NCI-H1105 treated with DMSO at 0.1 percent for 48 hours (cell line): ENCODE data around the gene PCDH9.

Experiments used
- DNase-seq: peaks from one replicate; lab custom pipeline; 2025; lab: John Stamatoyannopoulos, UW

Gene PCDH9

DNA sequence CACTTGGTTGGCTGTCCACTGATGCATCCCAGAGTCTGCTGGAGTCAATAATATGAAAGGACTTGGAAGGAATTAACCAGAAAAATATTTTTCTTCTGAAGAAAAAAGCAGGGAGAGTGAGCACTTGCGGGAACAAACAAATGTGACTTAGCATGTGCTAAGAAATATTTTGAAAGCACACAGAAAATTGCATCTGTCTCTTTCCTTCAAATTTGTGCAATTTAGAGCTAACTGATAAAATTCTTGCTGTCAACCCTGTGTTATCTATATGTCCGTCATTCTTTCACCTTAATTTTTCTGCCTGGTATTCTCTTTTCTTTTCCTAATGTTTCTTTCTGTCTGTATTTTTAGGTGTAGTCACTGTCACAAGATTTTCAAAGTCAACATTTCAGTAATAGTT lies 852.6 kb downstream of the PCDH9 start:
- no peak for DNase-seq

DNA sequence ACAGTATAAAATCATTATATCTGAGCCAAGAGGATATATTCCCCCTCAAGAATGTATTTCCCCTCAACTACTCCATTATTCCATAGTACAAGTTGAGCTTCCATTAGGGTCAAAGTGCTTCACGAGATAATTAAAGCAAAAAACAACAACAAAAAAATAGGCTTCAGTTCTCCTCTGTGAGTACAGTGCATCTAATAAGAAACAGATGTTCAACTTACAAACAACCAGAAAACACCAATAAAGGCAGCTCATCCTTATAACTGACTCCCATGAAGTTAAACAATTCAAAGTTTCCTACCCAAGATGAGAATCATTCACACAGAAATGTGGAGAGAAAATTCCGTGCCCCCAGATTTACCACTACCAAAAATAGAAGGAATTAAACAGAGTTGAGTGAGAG lies 854.4 kb downstream of the PCDH9 start:
- DNase-seq, result no peak

DNA sequence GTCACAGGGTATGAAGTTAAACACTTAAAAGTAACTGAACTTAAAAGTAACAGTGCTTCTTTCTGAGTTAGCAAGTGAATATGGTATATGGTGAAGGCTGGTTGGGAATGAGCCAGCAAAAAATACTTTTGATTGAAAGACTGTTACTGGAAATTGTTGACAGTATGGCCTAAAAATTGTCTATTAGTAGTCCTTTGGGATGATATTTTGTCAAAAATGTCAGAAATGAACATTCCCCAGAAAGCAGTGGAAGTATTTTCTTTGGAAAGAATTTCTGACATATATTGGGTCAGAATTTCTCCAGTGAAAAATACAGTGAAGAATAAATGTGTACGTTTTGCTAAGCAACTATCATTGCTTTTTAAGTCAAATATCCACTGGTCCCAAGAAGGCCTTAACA lies 860.5 kb downstream of the PCDH9 start:
- no peak for DNase-seq

DNA sequence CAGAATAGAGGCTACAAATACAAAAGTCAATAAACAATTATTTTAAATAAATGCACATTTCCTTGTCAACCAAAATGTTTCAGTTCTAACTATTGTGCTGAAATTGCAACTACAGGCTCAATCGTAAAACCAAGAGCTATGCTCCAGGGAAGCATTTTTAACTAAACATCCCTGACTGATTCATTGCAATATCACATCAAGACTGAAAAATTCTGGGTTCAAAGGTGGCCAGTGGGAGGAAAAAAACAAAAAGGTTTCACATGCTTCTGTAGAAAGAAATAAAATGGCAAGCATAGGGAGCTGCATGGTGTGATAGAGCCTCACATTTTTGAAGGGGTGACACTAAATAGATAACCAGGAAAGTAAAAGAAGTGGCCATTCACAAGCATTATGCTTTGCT lies 862.8 kb downstream of the PCDH9 start:
- DNase-seq, result peak; percentile 29

DNA sequence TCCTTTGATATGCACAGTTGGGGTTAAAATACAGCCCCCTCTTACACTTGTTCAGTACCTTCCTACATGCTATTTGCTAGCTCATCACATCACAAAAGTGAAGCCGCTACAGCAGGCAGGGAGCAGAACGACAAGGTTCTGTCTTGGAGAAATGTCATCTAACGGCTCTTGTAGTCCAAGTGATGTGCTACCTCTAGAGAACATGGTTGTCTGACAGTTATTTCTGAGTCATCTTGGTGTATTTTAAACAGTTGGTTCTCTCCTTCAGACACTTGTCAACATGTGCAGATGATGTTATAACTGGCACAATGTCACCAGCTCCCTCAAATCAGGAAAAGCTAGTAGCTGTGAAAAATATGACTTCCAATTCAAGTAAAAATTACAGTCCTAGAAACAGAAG lies 865.0 kb downstream of the PCDH9 start:
- DNase-seq, result no peak

DNA sequence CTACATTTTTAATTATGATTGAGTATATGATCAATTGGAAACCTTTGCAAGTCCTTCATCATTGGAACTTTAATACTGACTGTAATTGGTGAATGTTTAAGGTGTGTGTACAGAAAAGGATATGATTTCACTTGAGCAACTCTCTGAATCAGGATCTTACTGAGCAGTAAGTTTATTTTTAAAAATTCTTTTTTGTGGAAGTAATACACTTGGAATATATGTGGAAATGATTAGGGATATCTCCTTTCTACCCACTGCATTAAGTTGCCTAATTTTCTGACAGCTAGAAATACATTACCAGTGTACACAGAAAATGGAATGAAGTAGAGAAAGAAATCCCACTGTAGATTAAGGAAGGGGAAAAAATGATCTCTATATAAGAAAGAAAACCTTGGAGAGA lies 865.8 kb downstream of the PCDH9 start:
- DNase-seq, result no peak

DNA sequence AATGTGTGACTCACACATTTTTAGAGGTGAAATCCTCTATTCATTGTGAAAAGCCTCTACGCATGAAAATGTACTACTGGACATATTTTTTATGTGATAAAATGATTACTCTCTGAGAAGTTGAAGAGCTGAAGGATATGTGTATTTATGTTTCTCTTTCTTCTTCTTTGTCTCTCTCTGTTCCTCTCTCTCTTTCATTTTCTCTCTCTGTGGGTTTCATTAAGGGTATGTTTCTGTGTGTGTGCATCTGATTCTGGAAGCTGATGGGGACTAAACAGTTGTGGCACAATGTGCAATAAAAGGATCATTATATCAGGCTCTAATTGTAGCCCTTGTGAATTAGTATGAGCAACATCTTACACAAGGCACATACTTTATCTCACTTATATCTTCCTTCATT lies 867.7 kb downstream of the PCDH9 start:
- no peak for DNase-seq

DNA sequence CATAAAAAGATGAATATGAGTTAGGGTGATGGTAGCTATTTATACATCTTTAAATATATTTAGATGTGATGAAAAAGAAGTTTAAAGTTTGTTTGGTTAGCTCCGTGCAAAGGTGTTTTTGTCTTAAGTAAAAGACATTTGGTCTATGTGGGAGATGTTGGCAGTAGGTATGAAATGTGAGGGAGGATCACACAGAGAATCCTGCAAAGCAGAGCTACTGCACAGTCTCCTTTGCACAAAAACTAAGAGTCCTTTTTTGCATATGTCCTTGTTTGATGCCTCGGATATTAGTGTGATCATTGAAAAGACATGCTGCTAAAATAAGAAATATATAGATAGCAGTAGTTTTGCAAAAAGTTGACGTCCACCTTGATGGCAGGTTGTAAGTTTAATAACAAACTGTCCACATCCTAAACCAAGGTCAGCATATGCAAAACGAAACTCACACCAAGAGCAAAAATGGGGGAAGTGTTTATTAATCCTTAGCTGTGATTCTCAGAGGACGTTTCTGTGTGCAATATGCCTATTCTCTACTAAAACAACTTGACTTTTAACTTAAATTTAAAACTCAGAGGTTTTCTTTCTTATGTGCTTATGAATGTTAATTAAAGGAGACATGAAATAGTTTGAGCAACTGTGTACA lies 870.1 kb downstream of the PCDH9 start:
- no peak for DNase-seq

DNA sequence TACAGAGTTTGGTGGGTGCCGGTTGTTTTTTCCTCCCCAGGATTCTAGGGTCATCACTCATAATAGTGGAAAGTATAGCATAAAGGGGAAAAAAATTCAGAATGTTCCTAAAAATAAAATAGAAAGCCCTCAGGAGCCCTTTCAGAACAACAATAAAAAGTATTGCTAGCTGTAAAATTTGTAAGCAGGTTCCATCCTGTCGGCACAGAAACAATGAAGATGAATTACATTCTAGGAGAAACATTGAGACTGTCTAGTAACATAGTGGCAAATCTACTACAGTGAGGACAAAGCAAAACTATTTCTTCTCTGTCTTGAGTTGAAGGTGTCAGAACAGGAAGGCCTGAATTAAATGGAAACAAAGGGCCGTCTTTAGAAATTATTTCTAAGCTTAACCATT lies 870.7 kb downstream of the PCDH9 start:
- DNase-seq, result no peak

DNA sequence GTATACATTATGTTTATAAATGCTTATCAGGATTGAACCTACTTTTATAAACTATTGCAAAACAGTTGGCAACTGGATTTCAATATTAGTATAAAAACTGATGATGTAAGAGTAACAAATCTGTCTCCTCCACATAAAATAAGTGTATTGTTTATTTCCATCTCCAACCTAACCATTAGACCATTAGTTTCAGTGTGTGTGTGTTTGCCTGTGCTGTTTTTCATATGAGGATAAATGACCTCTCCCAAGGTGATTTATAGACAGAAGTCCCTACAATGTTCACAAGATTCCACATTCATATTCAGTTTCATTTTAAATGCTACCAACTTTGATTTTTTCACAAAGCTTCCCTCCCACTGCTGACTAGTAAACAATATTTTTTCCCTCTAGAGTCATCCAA lies 871.6 kb downstream of the PCDH9 start:
- DNase-seq, result no peak

DNA sequence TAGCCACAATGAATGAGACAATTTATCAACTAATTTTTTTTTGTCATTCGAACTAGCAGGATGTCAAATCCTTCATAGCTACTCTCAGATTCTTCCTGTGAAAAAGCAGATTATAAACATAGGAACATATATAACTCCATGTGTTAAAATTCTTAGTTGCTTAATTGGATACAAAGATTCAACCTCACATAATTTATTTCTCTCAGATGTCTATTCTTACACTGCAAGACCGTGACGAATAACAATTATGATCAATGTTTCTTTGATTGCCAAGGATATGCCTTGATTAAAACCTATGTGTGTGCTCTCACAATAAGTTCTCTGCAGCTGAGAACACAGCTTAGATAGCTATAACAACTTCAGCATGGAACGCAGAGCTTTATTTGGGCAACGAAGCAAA lies 872.7 kb downstream of the PCDH9 start:
- DNase-seq, result no peak

DNA sequence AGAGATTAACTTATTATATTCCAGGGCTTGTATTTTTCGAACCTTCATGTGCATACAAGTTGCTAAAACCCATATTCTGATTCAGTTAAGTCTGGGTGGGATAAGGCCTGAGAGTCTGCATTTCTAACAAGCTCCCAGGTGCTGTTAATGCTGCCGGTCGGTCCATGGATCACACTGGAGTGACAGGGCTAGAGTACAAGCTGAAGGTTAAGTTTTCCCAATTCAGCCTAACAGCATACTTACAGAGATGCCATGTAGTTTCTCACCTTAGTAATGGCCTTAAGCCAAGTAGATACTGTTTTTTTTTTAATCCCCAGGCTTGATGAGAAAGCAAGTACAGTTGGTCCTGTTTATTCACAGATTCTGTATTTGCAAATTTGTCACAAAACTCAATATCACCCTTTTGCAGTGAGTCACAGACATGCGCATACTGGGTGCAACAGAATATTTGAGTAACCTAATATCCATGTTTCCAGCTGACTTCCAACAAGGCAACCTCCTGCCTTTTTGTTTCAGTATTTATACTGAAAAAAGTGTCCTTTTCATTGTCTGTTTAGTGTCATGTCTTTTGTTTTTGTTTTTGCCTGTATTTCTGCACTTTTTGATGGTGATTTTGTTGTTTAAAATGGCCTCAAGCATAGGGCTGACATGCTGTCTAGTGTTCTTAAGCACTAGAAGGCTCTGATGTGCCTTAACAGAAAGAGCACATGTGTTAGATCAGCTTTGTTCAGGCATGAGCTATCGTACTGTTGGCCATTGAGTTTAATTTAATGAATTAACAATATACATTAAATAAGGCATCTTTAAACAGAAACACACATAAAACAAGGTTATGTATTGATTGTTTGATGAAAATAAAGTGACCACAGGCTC lies 875.0 kb downstream of the PCDH9 start:
- no peak for DNase-seq

DNA sequence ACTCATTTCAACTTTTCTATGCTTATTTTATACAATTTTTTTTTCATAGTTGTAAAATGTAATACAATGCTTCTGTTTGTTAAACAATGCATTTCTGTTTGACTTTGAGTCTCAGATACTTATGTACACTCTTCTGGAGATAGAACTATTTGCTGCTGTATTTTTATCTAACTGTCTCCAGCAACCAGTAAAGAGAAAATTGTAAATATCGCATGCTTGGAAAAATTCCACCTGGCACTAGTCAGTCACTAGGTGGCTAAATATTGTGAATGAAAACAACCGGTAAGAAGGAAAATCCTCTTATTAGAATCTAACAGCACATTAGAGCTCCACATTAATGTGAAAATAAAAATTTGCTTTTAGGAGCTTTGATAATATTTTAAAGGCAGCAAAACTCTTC lies 876.5 kb downstream of the PCDH9 start:
- peak; percentile 29 for DNase-seq

DNA sequence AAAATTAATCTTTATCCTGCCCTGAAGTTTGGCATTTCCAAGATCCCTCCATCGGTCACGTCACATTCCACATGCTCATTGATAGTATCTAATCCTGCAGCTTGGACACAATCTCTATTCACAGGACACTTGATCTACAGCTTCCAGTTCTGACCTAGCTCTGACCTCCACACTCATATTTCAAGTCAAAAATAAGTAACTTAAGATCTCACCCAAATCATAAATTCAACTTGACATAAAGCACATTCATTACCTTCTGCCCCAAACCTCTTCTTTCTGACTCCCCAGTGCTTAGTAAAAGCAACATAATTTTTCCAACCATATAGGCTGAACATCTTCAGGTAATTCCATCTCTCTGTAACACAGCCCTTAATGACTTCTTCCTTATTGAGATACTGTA lies 880.2 kb downstream of the PCDH9 start:
- no peak for DNase-seq

DNA sequence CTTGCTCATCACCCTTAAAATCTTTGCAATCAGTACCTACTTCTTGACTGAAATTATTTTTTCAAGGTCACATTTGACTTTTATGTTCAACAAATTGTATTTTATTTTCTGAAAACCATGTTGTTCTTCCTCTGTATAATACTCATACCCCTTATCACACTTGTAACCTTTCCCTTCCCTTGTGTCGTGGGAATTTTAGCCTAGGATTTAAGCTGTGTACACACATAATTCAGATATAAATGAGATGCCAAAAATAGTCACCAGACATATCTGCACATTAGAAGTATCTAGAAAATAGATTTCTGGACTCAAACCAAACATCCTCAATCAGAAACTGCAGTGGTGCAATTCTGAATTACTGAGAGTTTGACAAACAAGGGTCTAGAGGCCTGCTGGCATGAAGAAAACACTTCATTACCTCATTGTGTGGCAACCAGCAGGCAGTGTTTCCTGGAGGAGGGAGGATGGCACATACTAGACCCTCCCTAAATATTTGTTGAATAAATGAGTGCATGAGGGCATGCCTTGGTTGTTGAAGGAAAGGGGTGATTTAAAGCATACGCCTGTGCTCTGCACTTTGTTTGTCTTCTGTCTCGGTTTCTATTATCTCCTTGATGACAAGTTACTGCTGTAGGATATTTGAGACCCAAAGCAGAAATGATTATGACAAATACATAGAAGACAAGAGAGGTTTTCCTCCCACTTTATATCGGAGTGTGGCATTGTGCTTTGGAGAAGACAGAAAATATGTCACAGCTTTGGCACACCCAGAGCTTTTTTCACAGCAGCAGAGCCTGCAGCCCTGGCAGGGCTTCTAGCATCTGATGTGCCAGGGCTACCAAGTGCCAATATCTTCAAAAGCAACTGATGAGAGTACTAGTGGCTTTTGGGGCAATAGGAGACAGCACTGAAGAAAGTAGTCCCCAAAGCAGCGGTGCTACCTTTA lies 881.1 kb downstream of the PCDH9 start:
- DNase-seq, result no peak

DNA sequence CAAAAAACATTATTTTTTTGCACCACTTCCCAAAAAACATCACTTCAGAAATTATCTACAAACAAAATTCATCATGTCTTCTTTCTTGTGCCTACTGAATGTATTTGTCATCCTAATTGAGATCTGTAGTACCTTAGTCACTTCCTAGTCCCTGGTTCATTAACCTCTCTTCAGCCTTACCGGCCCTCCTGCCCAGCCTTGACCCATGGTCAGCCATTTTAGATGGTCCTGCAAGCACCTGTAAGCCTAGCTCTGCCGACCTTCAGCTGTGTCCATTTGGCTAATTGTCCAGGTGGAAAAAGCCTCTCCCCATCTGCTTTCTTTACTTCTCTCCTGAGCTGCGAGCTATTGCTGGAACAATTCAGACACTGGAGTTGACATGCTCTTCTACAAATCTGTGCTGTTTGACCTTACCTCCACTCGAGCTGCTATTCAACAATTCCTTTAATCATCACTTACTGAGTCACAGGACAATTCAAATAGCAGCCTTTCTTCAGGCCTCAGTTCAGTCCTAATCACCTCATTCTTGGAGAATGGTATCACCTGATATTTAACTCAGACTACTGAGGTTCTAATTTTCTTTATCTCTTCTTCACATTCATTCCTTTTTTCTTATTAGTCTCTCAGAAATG lies 882.5 kb downstream of the PCDH9 start:
- no peak for DNase-seq

DNA sequence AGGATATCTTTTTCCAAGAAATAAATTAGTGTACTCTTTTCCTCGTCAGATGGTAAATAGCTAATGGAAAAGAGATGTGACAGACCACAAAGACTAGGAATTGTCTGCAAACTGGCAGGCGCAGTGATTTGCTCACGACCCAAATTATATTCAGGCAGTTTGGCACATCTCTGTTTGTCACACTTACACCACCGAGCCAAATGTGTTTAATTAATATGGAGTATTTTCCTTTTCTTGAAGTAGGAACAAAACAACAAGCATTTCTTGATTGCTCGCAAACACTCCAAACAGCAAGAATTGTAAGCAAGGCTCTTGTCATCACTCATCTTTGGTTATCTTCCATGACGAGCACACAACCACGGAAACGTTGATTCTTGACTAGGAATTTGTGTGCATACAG lies 884.2 kb downstream of the PCDH9 start:
- no peak for DNase-seq

DNA sequence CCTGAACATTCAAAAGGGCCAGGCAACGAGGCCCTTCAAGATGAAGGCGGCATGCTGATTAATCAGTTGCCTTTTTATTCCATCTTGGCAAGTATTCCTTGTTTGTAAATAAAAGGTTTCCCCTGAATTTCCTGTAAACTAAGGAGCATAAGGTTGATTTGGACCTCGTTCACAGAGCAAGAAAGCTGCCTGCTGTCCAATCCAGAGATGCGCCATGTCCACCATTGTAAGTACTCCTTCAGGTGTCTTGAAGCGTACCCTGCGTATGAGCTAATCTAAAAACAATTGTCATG lies 884.7 kb downstream of the PCDH9 start:
- DNase-seq, result no peak

DNA sequence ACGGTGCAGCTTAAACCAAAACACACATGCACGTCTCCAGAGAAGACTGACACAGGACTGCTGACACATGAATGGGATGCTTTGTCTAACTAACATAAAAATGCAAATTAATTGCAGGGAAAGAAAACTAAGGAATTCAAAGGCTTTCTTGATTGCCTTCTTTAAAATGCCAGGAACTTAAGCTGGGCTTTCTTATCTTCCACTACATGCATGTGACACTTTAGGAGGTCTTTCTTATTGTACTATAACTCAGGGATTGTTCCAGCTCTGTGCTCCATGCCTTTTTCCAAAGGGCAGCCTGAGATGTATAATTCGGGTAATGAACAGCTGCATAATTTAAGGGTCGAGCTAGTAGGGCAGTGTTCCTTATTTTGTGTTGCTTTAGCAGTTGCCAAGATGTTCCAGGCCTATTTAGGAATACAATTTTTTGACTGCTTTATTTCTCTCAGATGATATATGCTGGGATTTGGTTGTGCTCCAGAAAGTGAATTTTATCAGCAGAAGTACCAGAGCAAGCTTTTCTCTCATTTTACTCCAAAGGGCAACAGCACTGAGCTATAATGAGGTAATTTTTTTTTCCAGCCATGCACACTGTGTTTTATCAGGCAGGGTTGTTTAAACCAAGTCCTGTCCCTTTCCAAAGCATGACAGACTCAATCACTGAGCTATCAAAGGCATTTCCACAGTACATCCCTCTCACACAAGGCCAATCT lies 885.2 kb downstream of the PCDH9 start:
- DNase-seq, result no peak

DNA sequence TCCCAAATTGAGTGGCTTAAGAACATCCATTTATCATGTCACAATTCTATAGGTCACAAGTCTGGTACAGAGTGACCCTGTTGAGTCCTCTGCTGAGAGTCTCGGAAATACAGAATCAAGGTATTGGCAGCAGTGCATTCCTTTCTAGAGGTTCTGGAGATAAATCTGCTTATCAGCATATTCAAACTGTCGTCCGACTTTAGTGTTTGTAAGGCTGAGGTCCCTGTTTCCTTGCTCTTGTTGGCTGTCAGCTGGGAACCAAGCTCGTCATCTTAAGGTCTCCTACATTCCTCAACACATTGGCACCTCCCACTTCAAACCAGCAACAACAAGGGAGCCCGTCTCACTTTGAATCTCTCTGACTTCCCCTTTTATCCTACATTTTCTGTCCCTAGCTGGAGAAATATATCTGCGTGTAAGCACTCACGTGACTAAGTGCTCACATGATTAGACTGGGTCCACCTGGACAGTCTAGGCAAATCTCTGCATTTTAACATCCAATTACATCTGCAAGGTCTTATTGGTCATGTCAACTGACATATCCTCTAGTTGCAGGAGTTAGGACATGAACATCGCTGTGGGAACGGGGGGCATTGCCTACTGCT lies 886.8 kb downstream of the PCDH9 start:
- no peak for DNase-seq

DNA sequence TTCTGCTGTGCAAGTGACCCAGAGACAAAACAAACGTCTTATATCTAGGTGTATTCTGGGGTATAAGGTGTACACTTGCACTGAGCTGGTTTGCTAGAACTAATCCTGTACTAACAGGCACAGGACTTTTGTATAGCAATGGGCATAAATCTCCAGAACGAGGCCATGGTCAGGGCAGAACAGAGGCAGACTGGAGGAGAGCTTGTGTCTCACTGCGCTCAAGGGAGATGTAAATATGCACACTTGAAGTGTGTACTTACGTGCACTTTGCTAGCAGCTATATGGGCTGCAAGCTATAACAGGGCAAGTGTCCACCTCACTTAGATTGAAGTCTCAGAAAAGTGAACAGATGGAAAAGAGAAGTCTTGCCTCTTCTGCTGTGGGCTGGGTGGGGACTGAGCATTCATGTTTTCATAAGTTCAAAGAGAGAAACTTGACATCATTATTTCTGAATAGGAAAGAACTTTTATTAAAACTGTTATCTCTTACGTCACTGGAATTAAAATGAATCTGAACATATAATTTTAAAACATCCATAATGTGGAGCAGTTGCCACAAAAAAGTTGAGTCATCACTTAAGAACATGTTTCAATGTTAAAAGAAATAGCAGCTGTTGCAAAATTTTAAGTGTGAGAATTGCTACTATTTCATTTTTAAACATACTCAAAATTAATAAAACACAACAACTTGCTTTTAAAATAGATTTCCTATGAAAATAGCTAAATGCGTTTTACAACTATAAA lies 888.3 kb downstream of the PCDH9 start:
- DNase-seq, result no peak
